DMS53 treated with DMSO at 0.1 percent for 48 hours (cell line): ENCODE data around the gene ZFYVE28.

ENCODE experiments used
- DNase-seq: peaks from one replicate; lab custom pipeline; 2025; ENCODE audit not compliant: unreplicated experiment; lab: John Stamatoyannopoulos, UW

Gene ZFYVE28

DNA sequence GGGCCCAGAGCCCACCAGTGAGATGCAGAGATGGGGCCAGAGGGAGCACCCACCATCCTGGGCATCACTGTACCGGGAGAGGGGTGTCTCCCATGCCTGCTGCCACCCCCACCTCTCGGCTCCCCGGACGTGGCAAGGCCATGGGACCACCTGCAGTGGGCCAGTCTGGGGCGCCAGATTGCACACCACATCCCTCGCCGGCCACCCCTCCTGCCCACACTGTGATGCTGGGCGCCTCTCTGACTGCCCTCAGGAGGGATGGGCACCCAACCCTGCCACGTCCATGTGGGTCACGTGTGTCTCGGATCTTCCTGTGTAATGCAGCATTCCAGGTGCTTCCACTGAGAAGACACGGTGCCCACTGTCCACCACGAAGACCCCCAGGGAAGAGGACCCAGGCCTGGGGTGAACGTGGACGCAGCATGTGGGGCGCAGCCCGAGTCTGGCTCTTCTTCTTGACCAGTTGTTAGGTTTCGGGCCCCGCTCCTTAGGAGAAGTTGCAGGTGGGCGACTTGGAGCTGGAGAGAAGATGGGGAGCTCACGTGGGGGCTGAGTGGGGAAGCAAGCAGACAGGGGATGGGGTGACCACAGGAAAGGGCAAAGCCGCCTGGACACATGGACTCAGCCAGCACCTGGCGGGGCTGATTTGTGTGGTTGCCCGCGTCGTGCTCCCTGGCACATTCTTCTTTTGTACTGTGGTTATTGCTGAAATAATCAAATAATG lies 47.7 kb downstream of the ZFYVE28 start:
- DNase-seq = no peak

DNA sequence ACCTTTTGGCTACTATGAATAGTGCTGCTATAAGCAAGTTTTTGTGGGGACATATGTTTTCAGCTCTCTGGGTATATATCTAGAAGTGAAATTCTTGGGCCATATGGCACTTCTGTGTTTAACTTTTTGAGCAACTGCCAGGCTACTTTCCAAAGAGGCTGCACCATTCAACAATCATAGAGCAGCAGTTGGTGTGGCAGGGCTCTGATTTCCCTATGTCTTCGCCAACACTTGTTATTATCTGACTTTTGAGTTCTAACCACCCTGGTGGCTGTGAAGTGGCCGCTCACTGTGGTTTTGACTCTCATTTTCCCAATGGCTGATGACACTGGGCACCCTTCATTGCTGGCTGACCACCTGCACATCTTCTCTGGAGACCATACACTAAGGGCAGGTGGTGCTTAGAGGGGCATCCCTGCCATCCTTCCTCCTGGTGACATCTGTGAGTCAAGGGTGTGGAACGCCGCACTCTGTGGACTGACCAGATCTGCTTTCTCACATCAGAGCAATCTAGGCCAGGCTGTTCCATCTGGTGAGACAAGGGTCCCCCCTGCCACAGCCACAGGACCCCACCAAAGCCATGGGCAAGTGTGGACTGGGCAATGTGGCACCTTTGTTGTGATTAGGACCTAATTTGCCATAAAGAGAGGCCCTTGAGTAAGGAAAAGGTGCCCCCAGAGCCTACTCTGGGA lies 49.6 kb downstream of the ZFYVE28 start:
- no peak for DNase-seq

DNA sequence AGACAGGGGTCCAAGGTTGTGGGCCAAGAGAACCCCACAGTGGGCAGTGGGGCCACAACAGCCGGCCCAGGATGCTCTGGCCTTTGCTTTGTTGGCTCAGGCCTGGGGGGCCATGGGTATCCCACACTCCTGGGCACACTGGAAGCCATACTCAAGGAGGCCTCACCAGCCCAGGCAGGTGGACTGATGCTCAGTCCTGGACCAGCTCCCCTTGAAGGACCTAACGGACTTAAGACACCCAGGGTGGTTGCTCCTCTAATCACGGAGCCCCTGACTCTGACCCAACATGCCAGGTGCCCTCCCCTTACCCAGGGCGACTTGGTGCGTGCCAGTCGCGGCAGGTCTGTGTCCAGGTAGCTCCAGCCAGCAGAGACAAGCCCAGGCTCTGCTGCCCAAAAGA lies 50.8 kb downstream of the ZFYVE28 start:
- no peak for DNase-seq

GRCh38 chr4:2366252-2367192 lies 51.9 kb downstream of the ZFYVE28 start:
- no peak for DNase-seq

GRCh38 chr4:2365913-2366210 lies 52.6 kb downstream of the ZFYVE28 start:
- DNase-seq = no peak

- no peak for DNase-seq
Measured at GRCh38 chr4:2365054-2365912, 53.2 kb downstream of the ZFYVE28 start.

DNA sequence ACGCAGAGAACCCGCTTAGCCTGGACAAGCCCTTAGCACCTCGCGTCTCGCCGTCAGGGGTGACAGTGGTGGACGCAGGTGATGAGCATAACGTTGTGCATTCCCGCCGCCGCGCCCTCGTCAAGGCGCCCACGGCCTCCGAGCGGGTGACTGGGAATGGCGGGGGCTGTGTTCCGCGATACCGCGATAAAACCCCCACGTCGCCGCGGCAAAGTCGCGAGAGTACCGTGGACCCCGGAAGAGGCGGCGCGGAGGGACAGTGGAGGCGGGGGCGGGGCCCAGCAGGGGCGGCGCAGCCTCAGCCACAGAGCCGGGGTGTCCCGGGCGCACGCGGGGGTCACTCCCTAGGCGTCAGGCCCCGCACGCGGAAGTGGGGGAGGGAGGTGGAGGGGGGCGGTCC lies 53.8 kb downstream of the ZFYVE28 start:
- no peak for DNase-seq

GRCh38 chr4:2363951-2364653 lies 54.3 kb downstream of the ZFYVE28 start:
- no peak for DNase-seq

- no peak for DNase-seq
Measured at GRCh38 chr4:2363056-2363721, 55.3 kb downstream of the ZFYVE28 start.

DNA sequence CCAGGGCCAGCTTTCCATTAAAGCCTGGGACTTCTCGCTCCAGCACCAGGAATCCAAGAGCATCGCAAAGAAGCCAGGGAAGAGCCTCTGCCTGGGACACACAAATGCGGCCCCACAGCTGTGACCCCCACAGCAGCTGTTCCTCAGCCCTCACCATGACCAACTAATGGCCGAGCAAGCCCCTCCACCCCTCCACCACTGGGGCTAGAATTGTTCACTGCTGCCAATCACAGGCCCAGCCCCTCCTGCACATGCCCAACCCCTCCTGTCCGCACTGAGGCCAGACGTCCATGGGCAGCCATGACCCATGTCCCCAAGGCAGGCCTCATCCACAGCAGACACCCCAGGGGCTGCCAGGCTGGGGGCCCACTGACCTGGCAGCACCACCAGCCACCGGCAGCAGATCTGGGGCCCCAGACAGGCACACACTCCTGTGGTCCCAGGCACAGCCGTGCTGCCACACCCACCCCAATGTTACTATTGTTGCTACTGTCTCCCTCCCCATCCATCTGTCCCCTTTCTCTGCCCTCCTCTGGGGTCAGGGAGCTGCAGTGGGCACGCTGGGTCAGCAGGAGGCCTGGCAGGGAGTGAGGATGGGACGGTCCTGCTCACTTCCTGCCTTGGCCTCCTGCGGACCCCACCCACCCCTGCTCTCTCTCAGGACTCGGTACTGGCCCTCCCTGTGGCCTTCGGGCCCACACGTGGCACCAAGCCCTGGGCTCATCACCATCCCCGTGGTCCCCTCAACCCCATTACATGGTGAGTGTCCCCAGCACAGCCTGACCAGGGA lies 56.0 kb downstream of the ZFYVE28 start:
- no peak for DNase-seq

DNA sequence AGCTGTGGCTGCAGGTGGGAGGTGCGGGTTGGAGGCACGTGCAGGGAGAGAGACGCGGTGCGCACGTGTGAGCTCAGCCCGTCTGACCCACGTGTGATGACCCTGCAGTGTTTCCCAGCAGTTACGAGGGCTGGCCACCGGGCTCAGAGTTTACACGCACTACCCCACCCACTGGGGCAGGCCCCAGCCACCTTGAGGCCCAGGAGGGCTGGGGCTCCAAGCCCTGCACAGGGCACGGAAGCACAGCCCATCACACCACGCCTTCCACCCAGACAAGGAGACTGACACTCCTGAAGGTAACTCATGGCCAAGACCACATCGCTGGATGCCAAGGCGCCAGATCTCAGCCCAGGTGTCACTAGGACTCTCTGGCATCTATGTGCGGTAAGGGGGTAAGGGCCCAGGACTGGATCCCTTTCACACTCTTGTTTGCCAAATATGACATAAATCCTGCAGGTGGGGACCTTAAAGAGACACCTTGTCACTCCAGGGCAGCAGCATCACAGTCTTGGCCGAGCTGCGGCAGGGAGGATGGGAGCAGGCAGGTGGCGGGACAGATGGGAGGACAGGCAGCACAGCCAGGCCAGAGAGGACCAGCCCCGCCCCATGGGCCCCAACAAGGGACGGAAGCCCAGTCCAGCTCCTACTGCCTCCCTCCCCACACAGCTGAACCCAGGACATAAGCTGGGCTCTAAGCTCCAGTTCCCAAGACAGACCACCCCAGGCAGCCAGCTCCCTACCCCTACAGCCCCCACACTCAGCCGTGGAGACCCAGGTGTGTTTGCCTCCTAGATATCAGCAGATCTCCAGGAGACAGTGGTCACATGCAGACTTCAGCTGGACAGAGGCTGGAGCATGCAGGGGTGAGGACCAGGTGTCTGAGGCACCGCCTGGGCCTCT lies 56.8 kb downstream of the ZFYVE28 start:
- no peak for DNase-seq

DNA sequence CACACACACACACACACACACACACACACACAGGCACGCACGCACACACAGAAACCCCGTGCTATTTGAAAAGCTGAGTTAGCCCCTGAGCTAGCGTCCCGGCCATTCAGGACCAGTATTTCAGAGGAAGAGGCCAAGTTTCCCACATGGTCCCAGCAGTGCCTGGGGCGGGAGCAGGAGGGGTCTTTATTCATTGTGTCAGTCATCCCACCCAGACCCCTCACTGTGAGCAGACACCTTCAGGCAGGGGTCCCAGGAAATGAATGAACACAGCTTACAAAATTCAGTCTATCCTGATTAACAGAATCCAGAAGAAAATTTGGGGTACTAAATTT lies 58.1 kb downstream of the ZFYVE28 start:
- DNase-seq = no peak

DNA sequence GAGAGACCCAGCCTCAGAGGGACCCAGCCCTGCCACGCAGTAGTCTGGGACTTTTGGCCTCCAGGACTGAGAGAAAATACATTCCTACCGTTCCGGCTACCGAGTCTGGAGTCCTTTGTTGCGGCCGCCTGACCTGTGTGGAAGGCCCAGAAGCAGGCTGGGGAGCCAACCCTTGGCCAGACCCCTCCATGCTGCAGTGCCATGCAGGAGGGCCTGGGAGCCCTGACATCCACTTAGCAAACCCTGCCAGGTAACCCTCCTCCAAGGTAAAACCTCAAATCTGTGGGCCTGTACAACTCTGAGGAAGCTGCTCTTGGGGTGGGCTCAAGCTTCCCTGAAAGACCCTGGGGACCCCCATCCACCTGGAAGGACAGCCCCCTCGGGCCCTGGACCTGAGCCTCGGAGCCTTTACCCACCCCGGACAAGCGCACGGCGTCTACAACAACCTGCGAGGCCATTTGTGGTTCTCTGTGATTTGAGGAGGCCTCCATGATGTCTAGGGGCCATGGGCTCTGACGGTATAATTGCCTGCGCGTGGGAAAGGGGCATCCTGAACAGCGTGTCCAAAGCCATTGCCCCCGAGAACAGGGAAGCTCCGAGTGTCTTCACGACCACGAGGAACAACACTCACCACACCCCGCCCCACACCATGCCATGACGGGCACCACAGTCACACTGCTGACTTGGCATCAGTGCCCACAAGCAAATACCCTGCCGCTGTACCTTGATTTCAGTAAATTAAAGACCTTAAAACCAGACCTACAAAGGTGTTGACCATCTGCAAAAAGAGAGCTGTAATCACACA lies 58.7 kb downstream of the ZFYVE28 start:
- no peak for DNase-seq

DNA sequence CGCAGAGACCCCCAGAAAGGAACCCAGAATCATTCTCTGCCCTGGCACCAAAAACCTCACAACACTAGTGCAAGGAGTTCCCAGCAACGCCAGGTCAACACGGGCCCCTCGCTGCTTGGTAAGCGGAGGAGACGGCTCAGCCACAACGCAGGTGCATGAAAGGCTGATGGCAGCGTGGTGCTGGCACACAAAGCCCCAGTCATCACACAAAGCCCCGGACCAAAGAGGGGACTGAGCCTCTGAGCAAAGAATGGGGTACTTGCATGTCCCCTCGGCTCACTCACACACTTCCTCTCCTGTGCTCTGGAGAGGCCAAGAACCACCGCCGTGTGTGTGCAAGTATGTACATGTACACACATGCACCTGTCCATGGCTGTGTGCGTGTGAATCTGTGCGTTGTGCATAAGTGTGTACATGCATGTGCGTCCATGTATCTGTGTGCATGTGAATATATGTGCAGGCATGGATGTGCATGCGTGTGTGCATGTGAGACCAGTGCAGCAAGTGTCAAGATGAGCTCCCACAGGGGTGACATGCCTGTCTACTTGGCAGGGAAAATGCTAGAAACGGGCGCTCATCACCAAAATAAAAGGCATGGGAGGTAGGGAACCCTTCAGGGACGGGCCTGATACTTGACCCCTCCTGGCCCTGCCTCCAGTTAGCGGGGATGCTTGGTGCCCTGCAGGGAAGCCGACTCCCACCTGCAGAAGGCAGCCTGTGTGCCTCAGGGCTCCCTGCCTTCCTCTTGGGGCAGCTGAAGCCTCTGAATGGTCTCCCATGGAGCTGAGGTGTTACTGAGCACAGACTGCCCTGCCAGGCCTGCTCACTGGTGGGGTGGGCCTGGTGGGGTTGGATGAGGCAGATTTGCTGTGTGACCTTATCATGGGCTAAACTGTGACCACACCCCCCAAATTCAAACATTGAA lies 60.4 kb downstream of the ZFYVE28 start:
- DNase-seq = no peak

- DNase-seq = no peak
Measured at GRCh38 chr4:2356123-2357069, 62.0 kb downstream of the ZFYVE28 start.
